WTC11 (cell line): ENCODE measurements around the gene TMEFF2. TPM values are rescaled to one million over a fixed set of nuclear protein-coding genes. Genes with fewer than 3 reads are reported as not detected.

Source experiments
- ATAC-seq: fragments of 200-7000 bp; cut with Tn5 transposase; 2 replicates; pipeline ENCODE4 v1.10.0; 2021; ENCODE audit warnings: mild to moderate bottlenecking, moderate library complexity
- CTCF ChIA-PET: fragments of 300-600 bp; sonication (Branson Sonifier 250); formaldehyde crosslinking; loops from one replicate; lab custom pipeline; 2021; ENCODE audit warnings: antibody characterized with exemption; lab: Charles Lee
- POLR2A ChIA-PET: fragments of 350-600 bp; sonication (Branson Sonifier 250); formaldehyde crosslinking; loops from one replicate; lab custom pipeline; 2021; ENCODE audit warnings: antibody characterized with exemption; lab: Charles Lee
- DNase-seq: peaks from one replicate; pipeline ENCODE4 v3.0.0; 2021; ENCODE audit warnings: low spot score
- H3K27ac Mint-ChIP-seq: 2 replicates; pipeline ENCODE4 v1.8.0; 2021; ENCODE audit warnings: mixed read lengths
- H3K27me3 Mint-ChIP-seq: 2 replicates; pipeline ENCODE4 v1.8.0; 2021; ENCODE audit warnings: low read depth, mild to moderate bottlenecking, moderate library complexity, mixed read lengths
- H3K36me3 Mint-ChIP-seq: 2 replicates; pipeline ENCODE4 v1.8.0; 2021; ENCODE audit warnings: mixed read lengths
- H3K4me1 Mint-ChIP-seq: 2 replicates; pipeline ENCODE4 v1.8.0; 2022; ENCODE audit warnings: mixed read lengths
- H3K4me3 Mint-ChIP-seq: 2 replicates; pipeline ENCODE4 v1.8.0; 2021; ENCODE audit warnings: mild to moderate bottlenecking, moderate library complexity, mixed read lengths
- H3K9me3 Mint-ChIP-seq: 2 replicates; pipeline ENCODE4 v1.8.0; 2021; ENCODE audit warnings: mixed read lengths
- ARID4B ChIP-seq: sonication (generic); formaldehyde crosslinking; IDR thresholded peaks from 2 replicates; pipeline ENCODE4 v1.8.0; 2023; ENCODE audit warnings: missing genetic modification reagents, mild to moderate bottlenecking, borderline replicate concordance
- ATF2 ChIP-seq: sonication (generic); formaldehyde crosslinking; IDR thresholded peaks from 2 replicates; pipeline ENCODE4 v1.8.1; 2022; ENCODE audit warnings: low read depth, missing genetic modification reagents, borderline replicate concordance
- CREB1 ChIP-seq: sonication (generic); formaldehyde crosslinking; IDR thresholded peaks from 2 replicates; pipeline ENCODE4 v1.8.0; 2023; ENCODE audit warnings: mild to moderate bottlenecking, missing genetic modification reagents
- E2F1 ChIP-seq: sonication (generic); formaldehyde crosslinking; IDR thresholded peaks from 2 replicates; pipeline ENCODE4 v1.8.0; 2022; ENCODE audit warnings: mild to moderate bottlenecking, missing genetic modification reagents
- ELF4 ChIP-seq: sonication (generic); formaldehyde crosslinking; IDR thresholded peaks from 2 replicates; pipeline ENCODE4 v1.8.1; 2022; ENCODE audit warnings: low read depth, mild to moderate bottlenecking, moderate library complexity, missing genetic modification reagents
- FOXP4 ChIP-seq: sonication (generic); formaldehyde crosslinking; IDR thresholded peaks from 2 replicates; pipeline ENCODE4 v1.8.0; 2022; ENCODE audit warnings: mild to moderate bottlenecking, missing genetic modification reagents
- GRHL2 ChIP-seq: fragments of 250-450 bp; sonication (Bioruptor Pico); IDR thresholded peaks from 2 replicates; pipeline ENCODE4 v1.8.0; 2022; ENCODE audit warnings: mild to moderate bottlenecking, moderate library complexity; ENCODE audit not compliant: insufficient replicate concordance, severe bottlenecking
- GTF2I ChIP-seq: fragments of 250-450 bp; sonication (Bioruptor Pico); conservative IDR thresholded peaks from 2 replicates; pipeline ENCODE4 v1.4.0; 2021; ENCODE audit warnings: mild to moderate bottlenecking
- HMGA2 ChIP-seq: fragments of 250-450 bp; sonication (Bioruptor Pico); IDR thresholded peaks from 2 replicates; pipeline ENCODE4 v1.4.0; 2021; ENCODE audit warnings: mild to moderate bottlenecking, moderate library complexity
- MXD4 ChIP-seq: fragments of 250-450 bp; sonication (Bioruptor Pico); IDR thresholded peaks from 2 replicates; pipeline ENCODE4 v1.8.0; 2021; ENCODE audit warnings: mild to moderate bottlenecking, moderate library complexity, borderline replicate concordance
- NFYB ChIP-seq: sonication (generic); formaldehyde crosslinking; conservative IDR thresholded peaks from 2 replicates; pipeline ENCODE4 v1.8.0; 2022; ENCODE audit warnings: low read depth, missing genetic modification reagents
- NR3C1 ChIP-seq: sonication (generic); formaldehyde crosslinking; conservative IDR thresholded peaks from 2 replicates; pipeline ENCODE4 v1.8.1; 2023; ENCODE audit warnings: low read depth, mild to moderate bottlenecking, missing genetic modification reagents
- SMAD3 ChIP-seq: sonication (generic); formaldehyde crosslinking; IDR thresholded peaks from 2 replicates; pipeline ENCODE4 v1.8.0; 2022; ENCODE audit warnings: missing genetic modification reagents, mild to moderate bottlenecking, borderline replicate concordance
- SMAD4 ChIP-seq: sonication (generic); formaldehyde crosslinking; IDR thresholded peaks from 2 replicates; pipeline ENCODE4 v1.8.0; 2022; ENCODE audit warnings: mild to moderate bottlenecking, missing genetic modification reagents
- ZBTB43 ChIP-seq: sonication (generic); formaldehyde crosslinking; IDR thresholded peaks from 2 replicates; pipeline ENCODE4 v1.8.1; 2023; ENCODE audit warnings: mild to moderate bottlenecking, missing genetic modification reagents
- ZNF512 ChIP-seq: sonication (generic); formaldehyde crosslinking; IDR thresholded peaks from 2 replicates; pipeline ENCODE4 v1.8.1; 2022; ENCODE audit warnings: missing genetic modification reagents, borderline replicate concordance
- ZNF532 ChIP-seq: fragments of 250-450 bp; sonication (Bioruptor Pico); IDR thresholded peaks from 2 replicates; pipeline ENCODE4 v1.9.0; 2021; ENCODE audit warnings: mild to moderate bottlenecking, borderline replicate concordance
- total RNA-seq: library from RNA; stranded (reverse); gene quantifications from 3 replicates; pipeline ENCODE4 v1.2.3, GENCODE V29; 2021

TMEFF2 gene
- total RNA-seq, 1 experiment from 2014 or later: 2.3 TPM

GRCh38 chr2:191951376-191951775 lies 243.4 kb downstream of the TMEFF2 start:
- H3K4me1 Mint-ChIP-seq: no peaks in the 10 kb centered on the region
- no peak for DNase-seq
- CTCF ChIA-PET: interaction anchor here (2.0 kb wide), 1 partner anchor 211 kb away, joined by 5 read pairs; no protein-coding TSS in a partner anchor
- TF ChIP-seq HMGA2 (CRISPR knock-in tag) (no peak), ZNF532 (CRISPR knock-in tag) (no peak), SMAD3 (CRISPR knock-in tag) (no peak), NR3C1 (CRISPR knock-in tag) (no peak), CREB1 (CRISPR knock-in tag) (no peak), NFYB (CRISPR knock-in tag) (no peak), GRHL2 (CRISPR knock-in tag) (no peak), ZBTB43 (CRISPR knock-in tag) (no peak), ELF4 (CRISPR knock-in tag) (no peak), GTF2I (no peak), ARID4B (CRISPR knock-in tag) (no peak), ZNF512 (no peak), ATF2 (CRISPR knock-in tag) (no peak), FOXP4 (CRISPR knock-in tag) (no peak), SMAD4 (no peak), MXD4 (CRISPR knock-in tag) (no peak), E2F1 (CRISPR knock-in tag) (no peak)
- TF ChIP-seq, all 79 proteins: peak for 0
- Mint-ChIP-seq H3K27me3 (no peaks in the 10 kb centered on the region), H3K36me3 (no peaks in the 10 kb centered on the region), H3K27ac (no peak overlapping the region), H3K4me3 (no peak overlapping the region), H3K9me3 (0 out of 2 replicates have a peak, but pooled peaks cover 5% of the 10 kb centered on the region)
- POLR2A ChIA-PET: no interaction called here
- no peak for ATAC-seq
